ENCODE results near the gene SMIM14.

DNA sequence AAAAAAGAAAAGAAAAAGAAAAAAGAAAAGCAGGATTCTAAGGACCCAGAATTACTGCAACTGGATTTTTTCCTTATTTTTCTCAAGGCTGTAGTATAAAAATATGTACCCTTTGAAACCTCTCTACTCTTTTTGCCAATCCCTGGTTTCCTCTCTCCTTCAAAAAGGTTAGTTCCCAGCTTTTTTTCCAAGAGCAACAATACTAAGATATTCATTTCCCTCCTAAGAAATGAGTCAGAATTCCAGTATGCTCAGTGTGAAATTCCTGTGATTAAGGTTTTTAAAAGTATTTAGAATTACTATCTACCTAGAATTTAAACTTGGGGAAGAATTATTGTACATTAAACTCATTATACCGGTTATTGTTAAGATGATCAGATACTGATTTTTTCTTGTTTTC lies 22.0 kb downstream of the SMIM14 start:
- no peak for TF ChIP-seq CTCF (IDR thresholded peaks at IDR 0.05)
- TF ChIP-seq POLR2AphosphoS5 (IDR thresholded peaks at IDR 0.05; ENCODE audit: low read depth, low read length), result no peak
- no peak for TF ChIP-seq TCF7L2 (IDR thresholded peaks at IDR 0.05; ENCODE audit: low read depth, low read length)
- no peak for TF ChIP-seq REST (IDR thresholded peaks at IDR 0.05; ENCODE audit: insufficient read depth in 1 of 2, low read depth in 2 of 2, low read length in 1 of 2)
- TF ChIP-seq SIN3A (IDR thresholded peaks at IDR 0.05; ENCODE audit: borderline replicate concordance, insufficient read depth, low read depth, low read length), result no peak
